ENCODE measurements around the gene HRCT1.
"Not testable (repeated sequence)": the region's sequence is repeated elsewhere in the genome, so short reads cannot be mapped to it uniquely, and the experiment has no call there.

The HRCT1 gene

GRCh38 chr9:35905912-35906679 is at the start of gene HRCT1:
Gene HRCT1 (plus strand): TSS chr9:35906202. CDS start chr9:35906288, 86 bp downstream.
- no peak for DNase-seq (ENCODE audit: low read depth in 1 of 2, low spot score in 1 of 2)

GRCh38 chr9:35856206-35856605 is 49.8 kb upstream of the HRCT1 start:
- no peak for DNase-seq (ENCODE audit: low read depth in 1 of 2, low spot score in 1 of 2)

GRCh38 chr9:35856882-35857281 is 49.1 kb upstream of the HRCT1 start:
- no peak for DNase-seq (ENCODE audit: low read depth in 1 of 2, low spot score in 1 of 2)

- no peak for DNase-seq (ENCODE audit: low read depth in 1 of 2, low spot score in 1 of 2)
Observed at GRCh38 chr9:35858458-35858857, 47.5 kb upstream of the HRCT1 start.

- DNase-seq (ENCODE audit: low read depth in 1 of 2, low spot score in 1 of 2): no peak
Observed at GRCh38 chr9:35859310-35859989, 46.6 kb upstream of the HRCT1 start.

- no peak for DNase-seq (ENCODE audit: low read depth in 1 of 2, low spot score in 1 of 2)
Observed at GRCh38 chr9:35859990-35860339, 46.0 kb upstream of the HRCT1 start.

GRCh38 chr9:35861161-35861897 is 44.7 kb upstream of the HRCT1 start:
- DNase-seq (ENCODE audit: low read depth in 1 of 2, low spot score in 1 of 2): no peak

- DNase-seq (ENCODE audit: low read depth in 1 of 2, low spot score in 1 of 2): no peak
Observed at GRCh38 chr9:35862328-35862727, 43.7 kb upstream of the HRCT1 start.

GRCh38 chr9:35863583-35863982 is 42.4 kb upstream of the HRCT1 start:
- DNase-seq (ENCODE audit: low read depth in 1 of 2, low spot score in 1 of 2): no peak

- no peak for DNase-seq (ENCODE audit: low read depth in 1 of 2, low spot score in 1 of 2)
Observed at GRCh38 chr9:35864695-35865255, 41.2 kb upstream of the HRCT1 start.

GRCh38 chr9:35867538-35867937 is 38.5 kb upstream of the HRCT1 start:
- DNase-seq (ENCODE audit: low read depth in 1 of 2, low spot score in 1 of 2): no peak

- no peak for DNase-seq (ENCODE audit: low read depth in 1 of 2, low spot score in 1 of 2)
Observed at GRCh38 chr9:35868933-35869332, 37.1 kb upstream of the HRCT1 start.

- no peak for DNase-seq (ENCODE audit: low read depth in 1 of 2, low spot score in 1 of 2)
Observed at GRCh38 chr9:35869621-35870216, 36.3 kb upstream of the HRCT1 start.

- DNase-seq (ENCODE audit: low read depth in 1 of 2, low spot score in 1 of 2): no peak
Observed at GRCh38 chr9:35870351-35870923, 35.6 kb upstream of the HRCT1 start, which contains the start of gene OR13J1. Gene OR13J1 (minus strand): TSS chr9:35870401. CDS start chr9:35870401, 0 bp downstream.

- DNase-seq (ENCODE audit: low read depth in 1 of 2, low spot score in 1 of 2): no peak
Observed at GRCh38 chr9:35871545-35871944, 34.5 kb upstream of the HRCT1 start.

GRCh38 chr9:35872505-35872904 is 33.5 kb upstream of the HRCT1 start:
- DNase-seq (ENCODE audit: low read depth in 1 of 2, low spot score in 1 of 2): no peak

- DNase-seq (ENCODE audit: low read depth in 1 of 2, low spot score in 1 of 2): peak; percentile 64 to 75
Observed at GRCh38 chr9:35882263-35882848, 23.6 kb upstream of the HRCT1 start.

- DNase-seq (ENCODE audit: low read depth in 1 of 2, low spot score in 1 of 2): no peak
Observed at GRCh38 chr9:35882996-35883395, 23.0 kb upstream of the HRCT1 start.

- DNase-seq (ENCODE audit: low read depth in 1 of 2, low spot score in 1 of 2): not testable (repeated sequence)
Observed at GRCh38 chr9:35884908-35885307, 21.1 kb upstream of the HRCT1 start.

GRCh38 chr9:35891646-35892045 is 14.4 kb upstream of the HRCT1 start:
- DNase-seq (ENCODE audit: low read depth in 1 of 2, low spot score in 1 of 2): no peak

Measured in stimulated activated CD4-positive, alpha-beta T cell treated with anti-CD3 and anti-CD28 coated beads, Interleukin-15, amount 100 ng/mL, for 1 hour (primary cell).